NCI-H510A treated with DMSO at 0.1 percent for 48 hours (cell line): Measurements from ENCODE around the gene LBHD2.
A peak's percentile ranks its signal among the peaks of the same experiment; 100 is the strongest.

Source experiments
- DNase-seq: peaks from one replicate; lab custom pipeline; 2025; lab: John Stamatoyannopoulos, UW

Gene LBHD2

GRCh38 chr14:103091041-103091882 is 7.3 kb downstream of the LBHD2 start:
- DNase-seq, result peak; percentile 40

GRCh38 chr14:103091883-103092222 is 7.8 kb downstream of the LBHD2 start:
- no peak for DNase-seq

- no peak for DNase-seq
Observed at GRCh38 chr14:103093856-103094405, 9.9 kb downstream of the LBHD2 start.

- no peak for DNase-seq
Observed at GRCh38 chr14:103094406-103095209, 10.6 kb downstream of the LBHD2 start, which contains the start of gene EXOC3L4. TSS of gene EXOC3L4 (plus strand) at chr14:103094725. CDS start at chr14:103100220, 5,495 bp downstream.

- no peak for DNase-seq
Observed at GRCh38 chr14:103095210-103095778, 11.3 kb downstream of the LBHD2 start.

- DNase-seq, result no peak
Observed at GRCh38 chr14:103096387-103096786, 12.4 kb downstream of the LBHD2 start.

GRCh38 chr14:103097244-103097993 is 13.4 kb downstream of the LBHD2 start:
- no peak for DNase-seq

- DNase-seq, result no peak
Observed at GRCh38 chr14:103097994-103098957, 14.3 kb downstream of the LBHD2 start.

- no peak for DNase-seq
Observed at GRCh38 chr14:103099081-103099732, 15.2 kb downstream of the LBHD2 start.

GRCh38 chr14:103099733-103100280 is 15.8 kb downstream of the LBHD2 start:
- no peak for DNase-seq

- DNase-seq, result no peak
Observed at GRCh38 chr14:103100281-103101121, 16.5 kb downstream of the LBHD2 start.

- DNase-seq, result no peak
Observed at GRCh38 chr14:103101257-103101962, 17.4 kb downstream of the LBHD2 start.

- no peak for DNase-seq
Observed at GRCh38 chr14:103101963-103102688, 18.1 kb downstream of the LBHD2 start.

- no peak for DNase-seq
Observed at GRCh38 chr14:103102689-103103260, 18.8 kb downstream of the LBHD2 start.

- DNase-seq, result peak; percentile 60
Observed at GRCh38 chr14:103103461-103104388, 19.7 kb downstream of the LBHD2 start.

- DNase-seq, result no peak
Observed at GRCh38 chr14:103104389-103104653, 20.3 kb downstream of the LBHD2 start.
